ENCODE measurements around the gene SLC6A18. TPM values are rescaled to one million over a fixed set of nuclear protein-coding genes. Genes with fewer than 3 reads are reported as not detected.
A peak's percentile ranks its signal among the peaks of the same experiment; 100 is the strongest.

Gene SLC6A18
- total RNA-seq, 2 experiments from 2014 or later = not detected

- intact Hi-C loops (cut with DNase I, micrococcal nuclease) = no loop called here
- H3K9me3 Mint-ChIP-seq (ENCODE audit: low read depth) = no peaks in the 10 kb centered on the region
- no peaks in the 10 kb centered on the region for H3K36me3 Mint-ChIP-seq (ENCODE audit: low read depth)
- no peaks in the 10 kb centered on the region for H3K27me3 Mint-ChIP-seq
- no peak overlapping the region for H3K27ac Mint-ChIP-seq
- no peak overlapping the region for H3K4me3 Mint-ChIP-seq
- DNase-seq (no peak), ATAC-seq (no peak)
- no peaks in the 10 kb centered on the region for H3K4me1 Mint-ChIP-seq
- ChIA-PET CTCF (no interaction called here), POLR2A (no interaction called here)
Observed at GRCh38 chr5:1215320-1216096, 9.7 kb upstream of the SLC6A18 start.

- ChIA-PET CTCF (no interaction called here), POLR2A (no interaction called here)
- no peak overlapping the region for H3K4me3 Mint-ChIP-seq
- no peaks in the 10 kb centered on the region for H3K4me1 Mint-ChIP-seq
- intact Hi-C loops (cut with DNase I, micrococcal nuclease) = no loop called here
- no peak for DNase-seq
- ATAC-seq = no peak
- H3K36me3 Mint-ChIP-seq (ENCODE audit: low read depth) = no peaks in the 10 kb centered on the region
- H3K27me3 Mint-ChIP-seq = no peaks in the 10 kb centered on the region
- H3K27ac Mint-ChIP-seq = no peak overlapping the region
- H3K9me3 Mint-ChIP-seq (ENCODE audit: low read depth) = no peaks in the 10 kb centered on the region
Observed at GRCh38 chr5:1216211-1216917, 8.8 kb upstream of the SLC6A18 start.

GRCh38 chr5:1216918-1217295 lies 8.3 kb upstream of the SLC6A18 start:
- Mint-ChIP-seq H3K4me1 (no peaks in the 10 kb centered on the region), H3K27me3 (no peaks in the 10 kb centered on the region), H3K9me3 (ENCODE audit: low read depth) (no peaks in the 10 kb centered on the region), H3K27ac (no peak overlapping the region), H3K4me3 (no peak overlapping the region), H3K36me3 (ENCODE audit: low read depth) (no peaks in the 10 kb centered on the region)
- intact Hi-C loops (cut with DNase I, micrococcal nuclease) = no loop called here
- POLR2A ChIA-PET = no interaction called here
- DNase-seq = no peak
- no peak for ATAC-seq
- CTCF ChIA-PET = no interaction called here

GRCh38 chr5:1217596-1218206 lies 7.5 kb upstream of the SLC6A18 start:
- CTCF ChIA-PET = no interaction called here
- POLR2A ChIA-PET = no interaction called here
- intact Hi-C loops (cut with DNase I, micrococcal nuclease) = no loop called here
- Mint-ChIP-seq H3K9me3 (ENCODE audit: low read depth) (no peaks in the 10 kb centered on the region), H3K27me3 (no peaks in the 10 kb centered on the region), H3K4me3 (no peak overlapping the region), H3K36me3 (ENCODE audit: low read depth) (no peaks in the 10 kb centered on the region), H3K27ac (no peak overlapping the region), H3K4me1 (no peaks in the 10 kb centered on the region)
- DNase-seq (peak; percentile 22), ATAC-seq (peak; percentile 26)

- Mint-ChIP-seq H3K27ac (no peak overlapping the region), H3K36me3 (ENCODE audit: low read depth) (no peaks in the 10 kb centered on the region), H3K4me3 (no peak overlapping the region), H3K9me3 (ENCODE audit: low read depth) (no peaks in the 10 kb centered on the region), H3K27me3 (no peaks in the 10 kb centered on the region), H3K4me1 (no peaks in the 10 kb centered on the region)
- ChIA-PET POLR2A (no interaction called here), CTCF (no interaction called here)
- ATAC-seq = no peak
- DNase-seq = no peak
- intact Hi-C loops (cut with DNase I, micrococcal nuclease) = no loop called here
Observed at GRCh38 chr5:1218351-1219080, 6.7 kb upstream of the SLC6A18 start.

GRCh38 chr5:1219098-1219767 lies 5.9 kb upstream of the SLC6A18 start:
- no peak for ATAC-seq
- H3K27ac Mint-ChIP-seq = no peak overlapping the region
- H3K4me1 Mint-ChIP-seq = no peaks in the 10 kb centered on the region
- CTCF ChIA-PET = no interaction called here
- H3K36me3 Mint-ChIP-seq (ENCODE audit: low read depth) = no peaks in the 10 kb centered on the region
- H3K27me3 Mint-ChIP-seq = no peaks in the 10 kb centered on the region
- no peaks in the 10 kb centered on the region for H3K9me3 Mint-ChIP-seq (ENCODE audit: low read depth)
- POLR2A ChIA-PET = no interaction called here
- no peak for DNase-seq
- no peak overlapping the region for H3K4me3 Mint-ChIP-seq
- intact Hi-C loops (cut with DNase I, micrococcal nuclease) = no loop called here

GRCh38 chr5:1219768-1220100 lies 5.4 kb upstream of the SLC6A18 start:
- ChIA-PET CTCF (no interaction called here), POLR2A (no interaction called here)
- intact Hi-C loops (cut with DNase I, micrococcal nuclease) = no loop called here
- no peak for DNase-seq
- Mint-ChIP-seq H3K9me3 (ENCODE audit: low read depth) (no peaks in the 10 kb centered on the region), H3K27me3 (no peaks in the 10 kb centered on the region), H3K4me1 (no peaks in the 10 kb centered on the region), H3K36me3 (ENCODE audit: low read depth) (no peaks in the 10 kb centered on the region), H3K27ac (no peak overlapping the region), H3K4me3 (no peak overlapping the region)
- ATAC-seq = no peak

GRCh38 chr5:1220351-1220750 lies 4.8 kb upstream of the SLC6A18 start:
- POLR2A ChIA-PET = no interaction called here
- no peaks in the 10 kb centered on the region for H3K27me3 Mint-ChIP-seq
- H3K4me3 Mint-ChIP-seq = no peak overlapping the region
- H3K27ac Mint-ChIP-seq = no peak overlapping the region
- no peaks in the 10 kb centered on the region for H3K9me3 Mint-ChIP-seq (ENCODE audit: low read depth)
- intact Hi-C loops (cut with DNase I, micrococcal nuclease) = no loop called here
- DNase-seq (no peak), ATAC-seq (no peak)
- no peaks in the 10 kb centered on the region for H3K36me3 Mint-ChIP-seq (ENCODE audit: low read depth)
- H3K4me1 Mint-ChIP-seq = no peaks in the 10 kb centered on the region
- CTCF ChIA-PET = no interaction called here

GRCh38 chr5:1220831-1221230 lies 4.3 kb upstream of the SLC6A18 start:
- Mint-ChIP-seq H3K27ac (no peak overlapping the region), H3K4me3 (no peak overlapping the region), H3K36me3 (ENCODE audit: low read depth) (no peaks in the 10 kb centered on the region), H3K4me1 (no peaks in the 10 kb centered on the region), H3K9me3 (ENCODE audit: low read depth) (no peaks in the 10 kb centered on the region), H3K27me3 (no peaks in the 10 kb centered on the region)
- ChIA-PET CTCF (no interaction called here), POLR2A (interaction anchor here (0.7 kb wide), 1 partner anchor 36 kb away, joined by 3 read pairs; no protein-coding TSS in a partner anchor)
- ATAC-seq (no peak), DNase-seq (no peak)
- intact Hi-C loops (cut with DNase I, micrococcal nuclease) = no loop called here

- CTCF ChIA-PET = no interaction called here
- H3K27me3 Mint-ChIP-seq = no peaks in the 10 kb centered on the region
- DNase-seq = no peak
- H3K9me3 Mint-ChIP-seq (ENCODE audit: low read depth) = no peaks in the 10 kb centered on the region
- no peaks in the 10 kb centered on the region for H3K4me1 Mint-ChIP-seq
- ATAC-seq = no peak
- POLR2A ChIA-PET = no interaction called here
- H3K36me3 Mint-ChIP-seq (ENCODE audit: low read depth) = no peaks in the 10 kb centered on the region
- H3K27ac Mint-ChIP-seq = no peak overlapping the region
- H3K4me3 Mint-ChIP-seq = no peak overlapping the region
- intact Hi-C loops (cut with DNase I, micrococcal nuclease) = no loop called here
Observed at GRCh38 chr5:1221721-1222120, 3.5 kb upstream of the SLC6A18 start.

- Mint-ChIP-seq H3K4me1 (no peaks in the 10 kb centered on the region), H3K36me3 (ENCODE audit: low read depth) (no peaks in the 10 kb centered on the region), H3K4me3 (no peak overlapping the region), H3K27ac (no peak overlapping the region), H3K9me3 (ENCODE audit: low read depth) (no peaks in the 10 kb centered on the region), H3K27me3 (no peaks in the 10 kb centered on the region)
- intact Hi-C loops (cut with DNase I, micrococcal nuclease) = no loop called here
- no peak for DNase-seq
- CTCF ChIA-PET = no interaction called here
- no peak for ATAC-seq
- POLR2A ChIA-PET = no interaction called here
Observed at GRCh38 chr5:1222147-1222546, 3.0 kb upstream of the SLC6A18 start.
